ENCODE data around the gene APOBEC2.

The APOBEC2 gene

DNA sequence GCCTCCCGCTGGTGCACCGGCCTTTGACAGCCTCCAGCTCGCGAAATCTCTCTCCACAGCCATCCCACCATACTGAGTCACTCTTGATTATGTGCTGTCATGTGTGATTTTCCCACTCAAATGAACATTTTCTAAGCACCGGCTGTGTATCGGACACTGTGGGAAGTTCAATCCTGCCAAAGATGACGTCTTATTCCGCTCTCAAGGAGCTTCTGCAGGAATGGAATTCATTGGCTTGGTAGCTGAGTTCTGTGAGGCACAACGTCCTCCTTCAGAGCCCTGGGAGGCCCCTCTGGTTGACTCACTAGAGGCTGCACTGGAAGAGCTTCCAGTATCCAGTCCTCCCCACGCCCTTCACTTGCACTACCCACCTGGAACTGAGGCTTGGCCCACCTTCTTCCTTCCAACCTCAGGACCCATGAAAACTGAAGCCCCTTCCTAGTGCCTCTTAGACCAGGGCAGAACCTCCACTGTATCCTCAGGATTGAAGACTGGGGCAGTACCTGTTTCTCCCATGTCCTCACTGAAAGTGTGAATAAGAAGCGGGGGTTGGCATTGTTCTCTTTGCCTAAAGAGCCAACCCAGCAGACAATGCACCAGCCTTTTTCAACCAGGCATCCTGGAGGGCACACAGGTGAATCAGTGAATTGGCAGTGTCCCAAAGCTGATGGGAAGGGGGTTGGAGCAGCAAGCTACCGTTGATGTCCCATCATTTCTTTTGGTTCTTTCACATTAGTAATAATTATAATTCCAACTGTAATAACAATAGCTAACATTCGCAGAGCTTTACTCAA is 15.7 kb upstream of the APOBEC2 start:
- no peak for DNase-seq (ENCODE audit: low read depth, low spot score)

DNA sequence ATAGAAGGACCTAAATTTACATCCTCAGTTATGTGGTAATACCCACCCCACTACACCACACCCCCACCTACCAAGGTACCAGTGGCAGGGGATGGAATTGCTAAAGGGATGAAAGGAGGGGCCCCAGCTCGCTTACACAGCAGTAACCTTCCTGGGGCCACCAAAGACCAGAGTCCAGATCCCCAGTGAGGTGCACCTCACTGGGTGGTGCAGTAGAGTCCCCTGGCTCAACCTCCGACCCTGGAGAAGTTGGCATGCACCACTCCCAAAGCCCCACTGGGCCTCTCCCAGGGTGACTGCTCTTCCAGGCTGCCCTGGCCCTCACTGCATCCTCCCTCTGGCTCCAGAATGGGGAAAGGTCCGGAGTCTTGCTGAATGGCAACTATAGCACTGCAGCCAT is 14.8 kb upstream of the APOBEC2 start:
- DNase-seq (ENCODE audit: low read depth, low spot score) = no peak

DNA sequence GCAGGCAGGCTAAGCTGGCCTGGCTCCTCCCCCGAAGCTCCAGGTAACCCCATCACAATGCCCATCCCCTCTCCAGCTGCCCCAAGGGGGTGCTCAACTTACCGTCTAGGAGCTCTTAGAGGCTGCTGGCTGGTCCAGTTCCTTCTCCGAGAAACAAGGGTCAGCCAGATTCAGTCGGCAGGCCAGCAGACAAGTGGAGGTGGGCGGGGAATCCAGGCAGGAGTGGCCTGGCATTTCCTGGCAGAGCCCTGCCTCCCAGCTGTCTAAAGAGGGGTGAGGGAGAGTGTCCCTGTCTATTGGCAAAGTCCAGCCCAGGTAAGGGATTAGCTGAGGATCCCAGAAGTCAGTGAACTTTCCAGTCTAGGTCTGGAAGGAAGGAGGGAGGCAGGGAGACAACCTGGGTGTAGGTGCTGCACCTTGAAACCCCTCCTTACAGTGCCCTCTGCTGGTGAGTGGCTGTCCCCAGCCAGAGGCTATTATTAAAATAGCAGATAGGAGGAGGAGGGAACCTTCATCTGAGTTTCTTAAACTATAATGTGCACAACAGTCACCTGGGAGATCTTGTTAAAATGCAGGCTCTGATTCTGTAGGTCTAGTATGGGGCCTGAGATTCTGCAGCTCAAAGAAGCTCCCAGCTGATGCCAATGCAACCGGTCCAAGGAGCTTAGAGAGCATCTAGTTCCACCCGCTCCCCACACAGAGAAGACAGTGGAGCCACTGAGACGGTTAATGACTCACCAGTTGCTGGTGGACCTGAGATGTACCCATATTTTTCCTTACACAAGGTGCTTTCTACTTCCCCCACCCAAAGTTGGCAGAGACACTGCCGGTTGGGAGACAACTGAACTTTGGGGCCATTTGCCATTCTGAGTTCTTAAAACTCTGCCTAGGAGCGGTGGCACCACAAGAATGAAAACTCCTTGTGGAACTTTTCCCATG is 13.7 kb upstream of the APOBEC2 start, which contains the start of gene UNC5CL:
Gene UNC5CL, minus strand, starts transcription at position 162 of the 939 bp plus-strand sequence. CDS start 4,147 bp downstream, outside the sequence.
- DNase-seq (ENCODE audit: low read depth, low spot score) = peak; percentile 13

DNA sequence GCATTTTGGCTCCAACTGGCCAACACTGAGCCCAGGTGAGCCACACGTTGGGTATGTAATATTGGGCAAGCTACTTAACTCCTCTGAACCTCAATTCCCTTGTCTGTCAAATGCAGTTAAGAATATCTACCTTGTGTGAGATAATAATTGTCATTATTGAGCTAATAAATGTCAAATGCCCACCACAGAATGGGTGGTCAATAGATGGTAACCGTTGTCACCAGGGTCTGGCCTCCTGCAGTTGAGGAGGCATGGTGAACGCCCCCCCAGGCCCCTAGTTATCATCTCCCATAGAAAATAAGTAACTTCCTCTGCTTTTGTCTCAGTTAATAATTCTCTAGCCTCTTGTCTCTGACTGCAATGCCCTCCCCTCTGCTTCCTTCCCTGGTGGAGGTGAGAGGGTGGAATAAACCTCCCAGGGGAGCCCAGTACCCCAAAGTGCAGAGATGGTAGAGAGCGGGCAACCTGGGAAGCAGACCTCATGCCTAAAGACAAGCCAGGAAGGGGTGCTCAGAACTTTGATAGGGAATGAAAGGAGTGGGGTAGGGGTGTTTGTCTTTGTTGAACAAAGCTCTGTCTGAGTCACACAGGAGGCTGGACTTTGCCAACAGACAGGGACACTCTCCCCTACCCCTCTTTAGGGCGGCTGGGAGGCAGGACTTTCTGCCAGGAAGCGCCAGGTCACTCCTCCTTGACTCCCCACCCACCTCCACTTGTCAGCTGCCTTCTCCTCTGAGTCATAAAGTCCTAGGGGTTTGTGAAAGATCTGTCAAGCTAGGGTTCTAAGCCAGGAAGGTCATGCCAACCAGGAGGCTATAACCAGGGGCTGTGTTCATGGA is 12.7 kb upstream of the APOBEC2 start:
- DNase-seq (ENCODE audit: low read depth, low spot score) = no peak

DNA sequence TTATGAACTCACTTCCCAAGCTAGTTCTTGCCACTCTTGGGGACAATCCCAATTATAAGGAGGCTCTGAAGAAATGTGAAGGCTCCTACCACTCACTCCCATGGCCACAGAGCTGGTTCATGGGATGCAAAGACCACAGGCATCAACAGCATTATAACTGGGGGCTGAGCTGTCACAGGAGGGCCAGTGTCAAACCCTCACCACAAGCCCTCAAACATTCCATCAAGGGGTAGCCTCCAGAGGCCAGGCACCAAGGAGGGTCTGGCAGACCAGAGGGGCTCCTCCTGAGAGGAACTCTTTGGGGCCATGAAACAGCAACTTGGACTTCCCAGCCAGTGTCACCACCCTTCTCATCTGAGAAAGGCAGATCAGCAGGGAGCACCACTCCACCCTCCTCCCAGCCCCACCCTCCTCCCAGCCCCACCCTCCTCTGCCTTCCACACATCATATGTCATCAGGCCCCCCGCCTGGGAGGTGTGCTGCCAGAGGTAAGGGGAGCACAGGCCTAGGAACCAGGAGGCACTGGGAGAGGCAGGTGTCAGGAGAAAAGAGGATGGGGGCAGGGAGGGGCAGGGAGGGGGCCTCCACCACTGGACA is 12.0 kb upstream of the APOBEC2 start:
- no peak for DNase-seq (ENCODE audit: low read depth, low spot score)

GRCh38 chr6:41042226-41043055 is 10.6 kb upstream of the APOBEC2 start, which contains the start of gene TSPO2:
TSPO2 (plus strand) TSS chr6:41042467; CDS start chr6:41042986, 519 bp downstream.
- DNase-seq (ENCODE audit: low read depth, low spot score) = no peak

DNA sequence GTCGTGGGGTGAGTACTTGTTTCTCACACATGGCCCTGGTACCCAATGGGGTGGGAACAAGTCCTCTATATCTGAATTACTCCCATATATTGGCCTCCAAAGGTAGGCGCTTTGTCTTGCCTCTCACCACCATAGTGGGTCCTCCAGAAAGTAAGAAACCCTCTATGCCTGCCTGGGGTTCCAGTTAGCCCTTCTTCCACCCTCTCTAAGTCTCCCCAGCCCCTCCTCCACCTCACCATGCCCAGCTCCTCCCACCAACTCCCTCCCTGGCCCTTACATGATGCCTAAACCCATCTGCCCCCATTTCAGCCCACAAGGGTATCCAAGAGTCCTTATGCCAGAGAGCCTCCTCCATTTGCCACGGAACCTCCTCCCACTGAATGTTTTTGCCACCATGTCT is 9.9 kb upstream of the APOBEC2 start:
- DNase-seq (ENCODE audit: low read depth, low spot score) = no peak

GRCh38 chr6:41045664-41046063 is 7.3 kb upstream of the APOBEC2 start:
- DNase-seq (ENCODE audit: low read depth, low spot score) = no peak

- DNase-seq (ENCODE audit: low read depth, low spot score) = no peak
Measured at GRCh38 chr6:41046084-41046483, 6.9 kb upstream of the APOBEC2 start.

GRCh38 chr6:41047306-41047705 is 5.7 kb upstream of the APOBEC2 start:
- no peak for DNase-seq (ENCODE audit: low read depth, low spot score)

- DNase-seq (ENCODE audit: low read depth, low spot score) = no peak
Measured at GRCh38 chr6:41047745-41048732, 5.0 kb upstream of the APOBEC2 start.

GRCh38 chr6:41049521-41049920 is 3.5 kb upstream of the APOBEC2 start:
- no peak for DNase-seq (ENCODE audit: low read depth, low spot score)

GRCh38 chr6:41049955-41050354 is 3.0 kb upstream of the APOBEC2 start:
- no peak for DNase-seq (ENCODE audit: low read depth, low spot score)

- no peak for DNase-seq (ENCODE audit: low read depth, low spot score)
Measured at GRCh38 chr6:41050536-41050935, 2.5 kb upstream of the APOBEC2 start.

DNA sequence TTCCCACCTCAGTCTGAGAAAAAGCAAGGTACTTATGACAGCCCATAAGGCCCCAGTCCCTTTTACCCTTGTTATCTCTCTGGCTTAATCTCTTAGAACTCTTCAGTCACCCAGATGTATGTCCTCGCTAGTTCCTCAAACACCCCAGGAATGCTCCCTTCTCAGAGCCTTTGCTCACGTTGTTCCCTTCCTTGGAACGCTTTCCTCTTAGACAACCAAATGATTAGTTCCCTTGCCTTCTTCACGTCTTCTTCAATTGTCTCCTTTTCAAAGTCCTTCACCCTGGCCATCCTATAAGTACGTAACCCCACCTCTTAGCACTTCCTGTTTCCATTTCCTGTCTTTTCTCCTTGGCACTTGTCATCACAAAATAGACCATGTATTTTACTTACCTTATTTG is 1.1 kb upstream of the APOBEC2 start:
- DNase-seq (ENCODE audit: low read depth, low spot score) = no peak

DNA sequence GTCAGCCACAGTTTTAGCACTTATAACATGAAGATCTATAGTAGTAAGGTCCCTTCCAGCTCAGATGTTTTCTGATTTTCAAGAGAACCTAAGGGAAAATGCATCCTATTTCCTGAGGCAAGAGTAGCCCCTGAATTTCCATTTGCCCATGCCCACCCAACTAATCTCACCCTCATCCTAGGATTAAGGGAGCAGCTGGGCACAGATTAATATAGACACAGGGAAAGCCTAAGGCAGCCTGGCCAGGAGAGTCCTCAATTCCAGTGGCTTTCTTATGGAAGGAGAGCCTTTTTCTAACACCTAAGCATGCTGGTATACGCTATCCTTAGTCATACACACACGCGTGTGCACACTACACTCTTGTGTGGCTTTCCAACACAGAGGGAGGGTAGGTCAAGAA is 1.5 kb downstream of the APOBEC2 start:
- no peak for DNase-seq (ENCODE audit: low read depth, low spot score)

DNA sequence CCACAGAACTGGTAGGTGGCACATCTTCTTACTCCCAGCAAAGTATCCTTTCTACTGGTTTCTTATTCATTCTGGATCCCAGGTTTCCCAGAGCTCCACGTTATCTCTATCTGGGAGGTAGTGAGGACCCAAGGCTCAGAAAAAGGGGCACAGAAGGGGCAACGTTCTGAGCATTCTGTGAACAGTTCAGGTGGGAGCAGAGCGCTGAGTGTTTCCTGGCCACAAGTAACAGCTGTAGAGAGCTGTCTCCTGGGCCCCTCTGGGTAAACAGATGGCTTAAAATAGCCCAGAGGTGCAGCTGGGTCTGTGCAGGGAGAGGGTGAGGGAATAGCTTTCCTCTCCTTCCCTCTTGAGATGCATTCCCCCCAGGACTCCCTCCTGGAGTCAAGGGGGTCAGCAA is 2.1 kb downstream of the APOBEC2 start:
- DNase-seq (ENCODE audit: low read depth, low spot score) = no peak

DNA sequence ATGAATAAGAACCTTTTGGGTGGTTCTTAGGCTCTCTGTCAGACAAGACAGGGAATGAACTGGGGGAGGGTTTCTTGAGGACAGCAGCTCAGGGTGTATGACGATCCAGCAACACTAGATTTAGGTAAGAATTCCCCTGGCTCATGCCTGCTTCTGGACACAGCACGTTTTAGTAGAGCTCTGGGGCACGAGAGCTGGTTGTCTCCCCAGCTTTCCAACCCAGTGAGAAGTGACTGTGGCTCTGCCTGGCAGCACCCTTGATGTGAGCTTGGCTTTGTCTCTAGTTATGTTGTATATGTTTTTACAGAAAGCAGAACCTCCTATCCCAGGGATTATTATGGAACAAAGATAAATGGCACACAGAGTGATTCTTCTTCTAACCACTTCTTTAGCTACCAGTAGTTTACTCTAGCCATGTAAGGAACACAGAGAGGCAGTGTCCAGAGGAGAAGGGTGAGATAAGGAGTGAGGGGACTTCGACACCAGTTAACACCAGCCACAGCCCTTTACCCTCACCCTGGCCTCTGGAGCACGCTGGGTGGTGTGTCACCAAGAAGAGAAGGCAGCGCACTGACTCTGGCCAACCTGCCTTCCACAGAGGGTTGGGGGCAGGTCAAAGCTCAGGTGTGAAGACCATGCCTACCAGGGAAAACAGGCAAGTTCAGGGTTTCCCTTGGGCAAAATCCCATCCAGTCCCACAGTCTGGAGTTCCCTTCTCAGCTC is 3.9 kb downstream of the APOBEC2 start:
- DNase-seq (ENCODE audit: low read depth, low spot score) = no peak

Measured in activated naive CD8-positive, alpha-beta T cell treated with anti-CD3 and anti-CD28 coated beads, Interleukin-2, amount 50 U/mL, for 16 hours (primary cell).